GM18505 (cell line): Measurements from ENCODE around the gene CCDC157.

ENCODE experiments used
- ATAC-seq: cut with Tn5 transposase; IDR thresholded peaks from one replicate; pipeline ENCODE4 v1.9.1; 2021; ENCODE audit not compliant: unreplicated experiment
- POLR2A ChIP-seq: IDR thresholded peaks from 4 replicates; pipeline ENCODE4 v1.6.1; 2011; ENCODE audit warnings: borderline replicate concordance; ENCODE audit not compliant: insufficient read depth, insufficient read length; ENCODE audit errors: extremely low read depth

CCDC157 gene

DNA sequence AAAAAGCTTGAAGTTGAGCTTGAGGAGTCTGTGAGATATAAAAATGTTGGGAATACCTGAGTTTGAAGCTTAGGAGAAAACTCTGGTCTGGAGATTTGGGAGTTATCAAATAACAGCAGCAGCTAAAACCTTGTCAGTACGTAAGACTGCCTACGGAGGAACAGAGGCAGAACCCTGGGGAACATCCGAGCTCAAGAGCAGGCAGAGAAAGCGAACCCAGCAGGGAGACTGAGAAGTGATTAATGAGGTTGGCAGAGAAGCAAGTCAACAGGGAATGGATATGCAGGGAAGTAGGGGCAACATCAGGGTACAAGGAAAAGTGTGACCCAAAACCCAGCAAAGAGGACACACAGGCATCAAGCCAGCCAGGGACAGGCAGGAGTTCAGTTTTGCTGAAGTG, 56.2 kb downstream of the CCDC157 start:
- no peak for ATAC-seq
- TF ChIP-seq POLR2A = no peak

DNA sequence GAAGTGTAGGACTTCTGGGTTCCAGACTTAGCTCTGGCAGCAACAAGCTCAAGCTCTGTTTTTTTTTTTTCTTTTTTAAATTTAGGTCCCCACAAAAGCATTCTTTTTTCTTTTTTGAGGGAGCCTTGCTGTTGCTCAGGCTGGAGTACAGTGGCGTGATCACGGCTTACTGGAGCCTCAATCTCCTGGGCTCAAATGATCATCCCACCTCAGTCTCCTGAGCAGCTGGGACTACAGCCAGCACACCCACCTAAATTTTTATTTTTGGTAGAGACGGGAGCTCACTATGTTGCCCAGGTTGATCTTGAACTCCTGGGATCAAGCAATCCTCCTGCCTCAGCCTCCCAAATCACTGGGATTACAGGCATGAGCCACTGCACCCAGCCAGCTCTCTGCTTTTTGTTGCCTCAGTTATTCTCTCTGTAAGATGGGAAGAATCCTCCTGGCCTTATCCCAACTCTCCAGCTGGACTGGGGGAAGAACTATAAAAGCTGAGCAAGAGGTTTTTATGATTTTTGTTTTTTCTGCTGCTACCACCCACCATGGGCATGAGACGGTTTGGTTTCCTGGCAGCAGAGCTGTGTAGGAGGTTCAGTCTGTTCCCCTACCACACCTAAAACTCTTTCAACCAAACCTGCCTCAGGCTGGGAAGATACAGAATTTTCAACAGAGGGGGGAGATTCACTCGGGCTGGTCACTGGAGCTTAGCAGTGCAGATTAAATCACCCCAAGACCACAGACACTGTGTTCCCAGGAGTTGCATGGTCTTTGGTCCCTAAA, 57.1 kb downstream of the CCDC157 start:
- TF ChIP-seq POLR2A = no peak
- ATAC-seq = no peak

DNA sequence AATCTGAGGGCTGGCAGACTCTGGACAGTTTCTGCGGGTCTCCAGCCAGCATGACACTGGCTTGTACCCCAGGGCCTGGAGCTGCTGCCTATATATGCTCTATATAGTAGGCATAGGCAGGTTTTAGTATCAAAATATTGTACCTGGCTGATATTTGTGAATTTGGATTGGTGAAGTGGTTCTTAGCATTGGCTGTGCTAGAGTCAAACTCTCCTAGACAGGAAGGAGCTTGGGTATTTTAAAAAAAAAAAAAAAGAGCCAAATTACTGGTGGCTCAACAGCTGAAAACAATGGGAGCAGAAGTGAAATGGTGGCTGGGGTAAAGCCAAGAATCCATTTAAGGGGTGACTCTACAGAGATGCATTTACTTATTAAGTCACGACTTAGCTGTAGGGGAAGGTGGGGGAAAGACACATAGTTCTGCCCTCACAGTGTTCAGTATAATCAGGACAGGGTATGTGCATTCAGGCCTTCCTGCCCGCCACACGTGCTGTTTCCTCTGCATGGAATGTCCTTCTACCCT, 57.8 kb downstream of the CCDC157 start:
- no peak for TF ChIP-seq POLR2A
- ATAC-seq = no peak

DNA sequence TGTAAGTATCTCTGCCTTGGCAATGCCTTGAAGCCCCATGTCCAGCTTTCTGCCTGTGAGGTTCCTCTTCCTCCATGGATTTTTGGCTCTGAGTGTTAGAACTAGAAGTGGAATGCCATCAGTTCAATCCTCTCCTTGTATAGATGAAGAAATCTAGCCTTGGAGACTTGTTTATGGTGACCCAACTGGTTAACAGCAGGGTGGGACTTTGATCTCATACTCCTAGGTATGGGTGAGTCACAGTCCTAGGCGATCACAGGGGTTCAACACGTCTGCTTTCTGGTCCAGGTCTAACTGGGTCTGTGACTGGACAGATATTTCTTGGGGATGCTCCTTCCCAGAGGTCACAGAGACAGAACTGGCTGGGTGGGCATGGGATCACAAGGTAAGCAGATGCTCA, 59.6 kb downstream of the CCDC157 start:
- TF ChIP-seq POLR2A = no peak
- no peak for ATAC-seq

DNA sequence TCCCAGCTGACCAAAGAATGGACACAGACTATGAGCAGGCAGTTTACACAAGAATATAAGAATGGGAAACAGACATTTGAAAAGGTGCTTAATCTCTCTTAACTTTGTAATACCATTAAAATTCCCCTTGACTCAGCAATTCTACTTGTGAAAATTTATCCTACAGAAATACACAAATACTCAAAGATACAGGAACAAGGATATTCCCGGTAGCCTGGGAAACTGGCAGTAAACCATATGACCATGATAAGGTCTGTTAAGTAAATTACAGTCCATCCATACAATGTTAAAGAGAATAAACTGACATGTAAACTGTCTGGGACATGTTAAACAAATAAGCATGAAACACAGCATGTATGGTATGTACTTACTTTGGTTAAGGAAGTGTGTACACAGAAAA, 60.0 kb downstream of the CCDC157 start:
- no peak for ATAC-seq

DNA sequence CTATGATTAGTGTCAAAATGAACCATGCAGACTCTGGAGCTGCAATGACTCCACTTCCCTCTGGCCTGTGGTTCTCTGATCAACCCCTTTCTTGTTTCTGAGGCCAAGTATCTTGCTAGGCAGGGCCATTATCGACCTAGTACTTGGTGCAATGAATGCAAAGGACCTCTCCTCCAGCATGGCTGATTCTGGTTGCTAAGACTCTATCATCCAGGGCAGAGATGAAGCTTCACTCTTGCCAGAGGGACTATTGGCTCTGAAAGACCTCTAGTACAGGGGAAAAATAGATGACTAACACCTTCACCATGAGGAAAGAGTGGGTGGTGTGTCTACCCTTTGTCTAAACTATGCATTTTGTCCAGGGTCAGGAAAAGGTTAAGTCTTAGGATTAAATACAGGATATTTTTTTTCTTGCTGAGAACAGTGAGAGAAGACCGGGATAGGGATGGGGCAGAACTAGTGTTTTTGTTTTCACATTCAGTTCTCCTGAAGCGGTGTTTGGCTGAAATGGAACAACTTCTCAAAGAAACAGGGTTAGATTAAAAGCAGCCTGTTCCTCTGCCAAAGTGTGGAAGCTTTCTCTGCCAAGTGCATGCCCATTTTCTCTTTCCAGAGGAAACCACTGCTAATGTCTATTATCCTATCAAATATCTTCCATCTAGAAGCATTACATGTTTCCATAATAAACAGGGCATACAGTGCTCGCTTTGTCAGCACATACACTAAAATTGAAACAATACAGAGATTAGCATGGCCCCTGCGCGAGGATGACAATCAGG, 63.7 kb downstream of the CCDC157 start:
- no peak for TF ChIP-seq POLR2A
- ATAC-seq = no peak

More for the DNA sequence above, 60.0 kb downstream of the CCDC157 start:
- no peak for TF ChIP-seq POLR2A

DNA sequence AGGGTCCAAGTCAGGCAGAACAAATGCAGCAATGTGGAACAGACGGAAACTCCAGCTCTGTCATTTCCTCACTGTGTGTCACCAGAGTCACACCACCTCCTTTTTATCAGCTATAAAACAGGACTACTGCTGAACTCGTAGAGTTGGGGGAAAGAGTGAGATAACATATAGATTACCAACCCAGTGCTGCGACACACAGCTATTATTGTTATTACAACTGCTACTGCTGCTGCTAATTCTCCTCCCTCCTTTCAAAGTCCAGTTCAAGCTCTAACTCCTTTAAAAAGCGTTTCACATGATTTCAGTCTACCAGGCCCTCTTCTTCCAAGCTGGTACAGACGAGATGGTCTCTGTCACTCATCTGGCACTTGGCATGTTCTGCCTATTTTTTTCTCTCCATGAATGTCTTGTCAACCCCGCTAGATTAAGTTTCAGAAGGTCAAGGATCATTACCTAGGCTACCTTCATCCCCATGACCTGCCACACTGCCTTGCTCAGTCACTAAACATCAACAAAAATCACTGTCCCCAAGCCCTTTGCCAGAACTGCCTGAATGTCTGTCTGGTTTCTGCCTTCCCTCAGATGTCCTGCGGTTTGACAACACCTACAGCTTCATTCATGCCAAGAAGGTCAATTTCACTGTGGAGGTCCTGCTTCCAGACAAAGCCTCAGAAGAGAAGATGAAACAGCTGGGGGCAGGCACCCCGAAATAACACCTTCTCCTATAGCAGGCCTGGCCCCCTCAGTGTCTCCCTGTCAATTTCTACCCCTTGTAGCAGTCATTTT, 65.1 kb downstream of the CCDC157 start:
- no peak for ATAC-seq
- TF ChIP-seq POLR2A = no peak

DNA sequence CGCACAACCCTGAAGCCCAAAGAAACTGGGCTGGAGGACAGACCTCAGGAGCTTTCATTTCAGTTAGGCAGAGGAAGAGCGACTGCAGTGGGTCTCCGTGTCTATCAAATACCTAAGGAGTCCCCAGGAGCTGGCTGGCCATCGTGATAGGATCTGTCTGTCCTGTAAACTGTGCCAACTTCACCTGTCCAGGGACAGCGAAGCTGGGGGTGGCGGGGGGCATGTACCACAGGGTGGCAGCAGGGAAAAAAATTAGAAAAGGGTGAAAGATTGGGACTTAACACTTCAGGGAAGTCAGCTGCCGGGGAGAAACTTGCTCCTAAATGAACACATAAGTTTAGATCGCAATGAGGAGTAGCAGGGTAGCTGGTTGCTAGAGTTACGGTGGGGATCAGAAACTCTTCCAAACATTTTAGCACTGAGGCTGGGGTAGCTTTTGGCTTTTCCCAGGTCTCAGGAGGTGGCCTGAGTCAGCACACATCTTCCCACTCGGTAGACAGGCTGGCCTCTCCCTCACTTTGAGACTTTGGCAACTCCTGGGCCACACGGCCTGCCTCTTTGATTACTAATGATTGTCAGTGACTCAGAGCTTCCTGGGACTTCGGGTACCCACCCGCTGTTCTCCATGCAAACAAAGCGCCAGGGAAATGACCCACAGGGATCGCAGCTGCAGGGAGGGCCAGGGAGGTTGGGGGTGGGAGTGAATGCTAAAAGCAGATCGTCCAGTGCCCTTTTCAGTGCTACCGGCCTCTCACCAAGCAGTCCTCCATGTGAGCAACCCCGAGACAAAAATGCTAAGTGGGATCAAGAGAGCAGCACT, 65.9 kb downstream of the CCDC157 start:
- no peak for ATAC-seq

DNA sequence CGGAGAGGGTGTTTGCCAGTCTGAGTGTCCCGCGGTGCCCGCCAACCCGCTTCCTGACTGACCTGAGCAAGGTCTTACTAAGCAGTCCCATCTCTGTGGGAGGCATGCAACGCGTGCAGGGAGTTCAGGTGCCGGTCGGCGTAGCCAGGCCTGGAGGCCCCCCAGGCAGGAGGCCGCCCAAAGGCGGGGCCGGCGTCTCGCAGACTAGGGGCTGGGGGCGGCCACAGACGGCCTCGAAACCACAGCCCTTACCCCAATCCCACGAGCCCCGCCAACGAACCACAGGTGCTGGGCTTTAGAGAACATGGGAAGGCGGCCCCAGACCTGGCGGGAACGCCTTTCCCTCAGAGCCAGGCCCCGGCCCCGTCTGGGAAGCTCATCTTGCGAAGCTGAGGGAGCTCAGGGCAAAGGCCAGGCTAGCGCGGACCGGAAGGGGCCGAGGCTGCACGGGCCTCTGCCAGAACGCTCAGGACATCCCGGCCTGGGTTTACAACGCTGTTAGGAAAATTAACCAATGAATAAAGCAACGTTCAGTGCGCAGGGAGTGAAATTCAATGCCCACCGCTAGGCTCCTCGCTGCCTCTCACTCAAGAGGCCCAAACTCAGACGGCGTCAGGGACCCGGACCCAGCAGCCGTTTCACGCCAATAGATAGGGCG, 66.6 kb downstream of the CCDC157 start:
- peak; percentile 27 for ATAC-seq
- peak; percentile 86 for TF ChIP-seq POLR2A

More for the DNA sequence above, 65.9 kb downstream of the CCDC157 start:
- TF ChIP-seq POLR2A = no peak

DNA sequence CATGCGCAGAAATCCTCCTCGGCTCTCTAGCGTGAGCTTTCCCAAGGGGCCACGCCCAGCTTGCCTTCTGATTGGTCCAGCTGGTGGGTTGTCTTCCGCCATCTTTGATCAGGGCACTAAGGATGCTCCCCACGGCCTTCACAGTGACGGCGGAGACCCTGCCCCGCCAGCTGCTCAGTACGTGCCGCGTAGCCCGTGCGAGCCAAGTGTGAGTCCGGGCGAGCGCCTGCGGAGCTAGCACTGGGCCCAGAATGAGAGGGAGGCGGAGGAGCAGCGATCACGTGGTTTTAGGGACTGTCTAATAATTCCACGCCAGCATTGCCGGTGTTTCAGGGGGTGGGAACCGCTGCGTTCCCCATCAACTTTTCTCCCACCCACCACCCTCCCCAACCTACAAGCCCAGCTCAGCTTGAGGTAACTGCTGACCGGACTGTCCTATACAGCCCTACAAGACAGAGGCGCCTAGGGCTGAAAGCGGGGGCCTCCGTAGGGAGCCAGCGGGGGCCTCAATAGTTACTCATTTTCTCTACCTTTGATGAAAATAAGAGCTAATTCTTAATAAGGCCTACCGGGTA, 67.2 kb downstream of the CCDC157 start:
- peak; percentile 77 for ATAC-seq
- TF ChIP-seq POLR2A = peak; percentile 60

DNA sequence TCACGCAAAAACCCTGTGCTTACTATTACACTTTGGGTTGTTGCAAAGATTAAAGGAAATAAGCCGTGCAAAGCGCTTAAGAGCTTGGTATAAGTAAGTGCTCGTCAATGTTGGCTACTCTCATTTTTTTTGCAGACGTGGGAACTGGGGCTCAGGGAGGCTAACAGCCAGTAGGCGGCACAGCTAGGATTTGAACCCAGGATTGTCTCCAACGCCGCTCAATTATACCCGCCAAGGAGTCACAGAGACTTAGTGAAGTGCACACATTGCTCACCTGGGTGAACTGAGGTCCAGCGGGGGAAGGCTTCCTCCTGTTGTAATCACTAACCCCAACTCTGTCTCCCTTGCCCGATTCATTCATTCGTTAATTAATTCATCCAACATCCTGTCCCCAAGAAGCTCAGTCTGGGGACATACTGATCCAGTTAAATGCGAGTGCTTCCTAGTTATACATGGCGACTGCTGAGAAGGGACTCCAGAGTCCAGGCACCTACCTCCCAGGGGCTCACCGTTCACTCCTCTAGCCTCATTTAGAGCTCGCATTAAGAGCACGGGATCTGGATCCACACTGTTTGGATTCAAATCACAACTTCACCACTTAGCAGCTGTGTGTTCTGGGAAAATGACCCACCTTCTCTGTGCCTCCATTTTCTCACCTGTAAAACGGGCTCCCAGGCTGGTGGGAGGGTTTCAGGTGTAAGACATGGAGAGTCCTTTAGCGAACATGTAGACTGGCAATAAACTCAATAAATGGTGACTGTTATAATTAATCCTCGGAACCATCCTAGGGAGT, 67.9 kb downstream of the CCDC157 start:
- TF ChIP-seq POLR2A = no peak
- no peak for ATAC-seq
